Thyroid gland (tissue), 4 donors: ENCODE measurements around the gene LDB3. TPM values are rescaled to one million over a fixed set of nuclear protein-coding genes. Genes with fewer than 3 reads are reported as not detected.

Source experiments
- DNase-seq, 2 donors: peaks; one replicate each; pipeline ENCODE4 v3.0.0-alpha.2; 2019
- H3K27ac ChIP-seq, 3 donors: fragments of 200-600 bp; sonication (generic); 1 replicate in 2 of 3; 2 replicates in 1 of 3; pipeline ENCODE4 v1.5.1; 2016 to 2019; ENCODE audit warnings: mild to moderate bottlenecking in 1 of 3, moderate library complexity in 1 of 3
- H3K27me3 ChIP-seq: fragments of 200-600 bp; sonication (generic); one replicate; pipeline ENCODE4 v1.5.1; 2019
- H3K36me3 ChIP-seq, 2 donors: fragments of 200-600 bp; sonication (generic); one replicate each; pipeline ENCODE4 v1.5.1; 2016 to 2019
- H3K4me1 ChIP-seq, 2 donors: fragments of 200-600 bp; sonication (generic); one replicate each; pipeline ENCODE4 v1.5.1; 2017 to 2019
- H3K4me3 ChIP-seq, 3 donors: fragments of 200-600 bp; sonication (generic); replicated peaks in 1 of 3; 1 replicate in 2 of 3; 2 replicates in 1 of 3; pipeline ENCODE4 v1.5.1; 2016; ENCODE audit warnings: mild to moderate bottlenecking in 1 of 3
- H3K9me3 ChIP-seq: fragments of 200-600 bp; sonication (generic); one replicate; pipeline ENCODE4 v1.5.1; 2017
- POLR2A ChIP-seq, 2 donors: fragments of 450-650 bp; IDR thresholded peaks; one replicate each; pipeline ENCODE4 v1.6.1; 2017; ENCODE audit warnings: antibody characterized with exemption in 2 of 2, mild to moderate bottlenecking in 2 of 2, moderate library complexity in 1 of 2
- WGBS, 2 donors: methylation state at CpG; one replicate each; pipeline ENCODE4 v1.1.5; 2017; 5-methylcytosine and 5-hydroxymethylcytosine counted together
- intact Hi-C: fragments of 100-400 bp; cut with DNase I; formaldehyde crosslinking; loops from one replicate; pipeline ENCODE4 v1.15.1; 2023
- total RNA-seq, 4 donors: library from RNA; depleted of rRNA; stranded (reverse); fragments of >200 nt; gene quantifications; one replicate each; pipeline ENCODE4 v1.2.3, GENCODE V29; 2016
- TF ChIP-seq, protein P1 (sequence below), 6 experiments: fragments of 200-600 bp in 3 of 6; fragments of 450-650 bp in 3 of 6; sonication (generic) in 3 of 6; IDR thresholded peaks; one replicate each; pipeline ENCODE4 v1.5.1; 2016 to 2019; ENCODE audit warnings: antibody characterized with exemption in 6 of 6, mild to moderate bottlenecking in 2 of 6, inconsistent platforms in 1 of 6, moderate library complexity in 1 of 6

The LDB3 gene
- total RNA-seq, 4 donors from 2014 or later: 1.5 to 5.5 (median 1.9) TPM

DNA sequence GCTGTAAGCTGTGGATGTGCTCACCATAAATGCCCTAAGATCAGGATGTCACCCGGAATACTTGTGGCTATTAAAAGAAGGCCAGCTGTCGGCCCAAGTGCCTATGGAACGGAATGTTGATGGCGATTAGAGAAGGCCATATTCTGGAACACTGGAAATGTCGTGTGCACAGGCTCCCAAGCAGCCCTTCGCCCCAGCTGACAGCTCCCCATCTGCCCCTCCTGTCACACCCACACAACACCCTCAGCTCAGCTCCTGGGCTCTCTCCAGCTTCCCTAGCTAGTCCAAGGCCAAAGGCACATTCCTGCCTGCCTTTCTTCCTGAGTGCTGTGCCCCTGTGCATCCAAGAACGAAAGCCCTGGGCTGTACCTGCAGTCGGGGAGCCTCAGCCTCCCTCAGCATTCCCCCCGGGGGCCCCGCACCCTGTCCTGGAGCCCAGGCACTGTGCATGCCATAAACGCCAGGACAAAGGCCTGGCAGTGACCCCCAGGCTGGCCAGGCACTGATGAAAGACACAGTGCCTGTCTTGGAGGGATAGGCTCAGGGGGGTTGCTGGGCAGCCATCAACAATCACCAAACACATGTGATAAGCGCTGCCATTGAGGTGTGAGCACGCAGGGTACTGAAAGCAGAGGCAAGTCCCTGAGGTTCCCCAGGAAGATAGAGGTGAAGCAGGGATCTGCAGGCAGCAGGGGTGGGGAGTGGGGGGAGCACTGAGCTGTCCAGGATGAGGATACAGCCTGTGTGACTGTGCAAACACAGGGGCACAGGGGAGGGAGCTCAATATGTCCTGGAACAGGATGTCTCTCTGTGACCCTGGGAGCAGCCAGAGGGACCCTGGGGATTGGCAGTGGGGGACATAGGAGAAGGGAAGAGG, 3.7 kb upstream of the LDB3 start:
- 75 to 85% methylated on average over 11 to 13 of the region's 13 CpGs for WGBS, 2 donors
- intact Hi-C loops: no loop called here
- no peaks in the 10 kb centered on the region for H3K4me1 ChIP-seq
- no peak for TF ChIP-seq POLR2A (IDR thresholded peaks at IDR 0.05)
- TF ChIP-seq, protein P1, sequence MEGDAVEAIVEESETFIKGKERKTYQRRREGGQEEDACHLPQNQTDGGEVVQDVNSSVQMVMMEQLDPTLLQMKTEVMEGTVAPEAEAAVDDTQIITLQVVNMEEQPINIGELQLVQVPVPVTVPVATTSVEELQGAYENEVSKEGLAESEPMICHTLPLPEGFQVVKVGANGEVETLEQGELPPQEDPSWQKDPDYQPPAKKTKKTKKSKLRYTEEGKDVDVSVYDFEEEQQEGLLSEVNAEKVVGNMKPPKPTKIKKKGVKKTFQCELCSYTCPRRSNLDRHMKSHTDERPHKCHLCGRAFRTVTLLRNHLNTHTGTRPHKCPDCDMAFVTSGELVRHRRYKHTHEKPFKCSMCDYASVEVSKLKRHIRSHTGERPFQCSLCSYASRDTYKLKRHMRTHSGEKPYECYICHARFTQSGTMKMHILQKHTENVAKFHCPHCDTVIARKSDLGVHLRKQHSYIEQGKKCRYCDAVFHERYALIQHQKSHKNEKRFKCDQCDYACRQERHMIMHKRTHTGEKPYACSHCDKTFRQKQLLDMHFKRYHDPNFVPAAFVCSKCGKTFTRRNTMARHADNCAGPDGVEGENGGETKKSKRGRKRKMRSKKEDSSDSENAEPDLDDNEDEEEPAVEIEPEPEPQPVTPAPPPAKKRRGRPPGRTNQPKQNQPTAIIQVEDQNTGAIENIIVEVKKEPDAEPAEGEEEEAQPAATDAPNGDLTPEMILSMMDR (IDR thresholded peaks at IDR 0.05): no peak
- no peak overlapping the region for H3K4me3 ChIP-seq
- no peaks in the 10 kb centered on the region for H3K27me3 ChIP-seq
- H3K9me3 ChIP-seq: no peaks in the 10 kb centered on the region
- H3K27ac ChIP-seq: no peak overlapping the region
- no peak for DNase-seq
- H3K36me3 ChIP-seq: no peaks in the 10 kb centered on the region

DNA sequence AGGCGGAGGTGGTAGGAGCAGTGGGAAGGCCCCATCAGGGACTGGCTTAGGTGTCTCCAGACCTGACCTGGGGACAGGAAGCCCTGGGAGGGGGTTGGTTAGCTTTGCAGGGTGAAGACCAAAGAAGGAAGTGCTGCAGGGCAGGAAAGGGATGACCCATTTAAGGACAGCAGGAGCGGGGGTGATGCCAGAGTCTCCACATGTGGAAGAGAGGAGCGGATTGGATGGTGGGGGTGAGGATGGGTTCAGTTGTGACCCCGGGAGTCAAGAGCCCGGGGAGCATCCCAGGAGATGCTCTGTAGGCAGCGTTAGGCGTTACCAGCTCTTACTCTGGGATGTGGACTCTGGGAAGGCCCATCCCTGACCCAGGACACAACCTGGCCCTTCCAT, 3.1 kb upstream of the LDB3 start:
- Histone ChIP-seq H3K27ac (no peak overlapping the region), H3K4me3 (no peak overlapping the region), H3K27me3 (no peaks in the 10 kb centered on the region), H3K9me3 (no peaks in the 10 kb centered on the region), H3K36me3 (no peaks in the 10 kb centered on the region), H3K4me1 (no peaks in the 10 kb centered on the region)
- TF ChIP-seq POLR2A (IDR thresholded peaks at IDR 0.05): no peak
- TF ChIP-seq, protein P1 (IDR thresholded peaks at IDR 0.05): no peak
- DNase-seq: no peak
- intact Hi-C loops: no loop called here
- WGBS, 2 donors: 73 to 82% methylated on average over 7 of the region's 7 CpGs

DNA sequence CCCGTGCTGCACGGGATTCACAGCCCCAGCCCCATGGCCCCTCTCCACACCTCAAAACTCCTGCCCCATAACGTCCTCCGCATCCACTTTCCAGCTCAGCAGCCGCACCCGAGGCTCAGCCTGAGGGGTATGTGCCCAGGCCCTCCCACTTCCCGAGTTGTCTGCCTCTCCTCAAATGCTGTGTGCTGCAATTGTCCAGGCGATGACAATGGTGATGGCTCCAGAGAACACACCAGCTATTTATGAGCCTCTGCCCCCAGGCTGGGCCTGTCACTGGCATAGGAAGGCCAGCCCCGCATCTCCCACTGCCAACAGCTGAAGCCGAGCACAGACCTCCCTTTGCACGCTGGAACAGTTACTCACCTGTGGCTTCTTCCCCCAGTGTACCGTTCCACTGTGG, 2.4 kb upstream of the LDB3 start:
- WGBS, 2 donors: 81 to 90% methylated on average over 7 to 12 of the region's 12 CpGs
- Histone ChIP-seq H3K27me3 (no peaks in the 10 kb centered on the region), H3K4me1 (no peaks in the 10 kb centered on the region), H3K27ac (no peak overlapping the region), H3K4me3 (no peak overlapping the region), H3K36me3 (no peaks in the 10 kb centered on the region), H3K9me3 (no peaks in the 10 kb centered on the region)
- TF ChIP-seq, protein P1 (IDR thresholded peaks at IDR 0.05): no peak
- no peak for TF ChIP-seq POLR2A (IDR thresholded peaks at IDR 0.05)
- intact Hi-C loops: no loop called here
- no peak for DNase-seq

DNA sequence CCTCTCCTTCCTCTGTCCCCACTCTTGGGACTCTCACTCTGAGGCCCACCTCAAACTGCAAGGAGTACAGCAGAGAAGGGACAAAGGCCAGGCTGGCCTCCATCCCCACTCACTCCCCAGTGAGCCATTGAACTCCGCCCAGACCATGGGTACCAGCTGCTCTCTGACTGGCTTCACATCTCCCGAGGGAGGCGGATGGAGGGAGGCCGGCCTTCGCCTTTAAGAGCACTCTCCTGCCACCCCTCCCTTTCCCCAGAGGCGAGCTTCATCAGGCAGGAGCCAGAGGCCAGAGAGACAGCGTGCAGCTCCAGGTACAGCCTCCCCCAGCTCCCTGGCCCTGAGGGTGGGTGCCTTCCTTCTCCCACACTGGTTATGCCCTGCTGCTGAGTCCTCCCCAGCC, 1.8 kb upstream of the LDB3 start:
- Histone ChIP-seq H3K36me3 (no peaks in the 10 kb centered on the region), H3K4me1 (peaks cover 0 to 3% of the 10 kb centered on the region in 2 donors), H3K9me3 (no peaks in the 10 kb centered on the region), H3K4me3 (no peak overlapping the region), H3K27me3 (no peaks in the 10 kb centered on the region), H3K27ac (no peak overlapping the region)
- WGBS, 2 donors: 97% methylated on average over 6 of the region's 7 CpGs; no CpG with 5 or more reads in 1 of the 2 donors
- DNase-seq: no peak
- intact Hi-C loops: no loop called here
- TF ChIP-seq, protein P1 (IDR thresholded peaks at IDR 0.05): no peak
- TF ChIP-seq POLR2A (IDR thresholded peaks at IDR 0.05): no peak

DNA sequence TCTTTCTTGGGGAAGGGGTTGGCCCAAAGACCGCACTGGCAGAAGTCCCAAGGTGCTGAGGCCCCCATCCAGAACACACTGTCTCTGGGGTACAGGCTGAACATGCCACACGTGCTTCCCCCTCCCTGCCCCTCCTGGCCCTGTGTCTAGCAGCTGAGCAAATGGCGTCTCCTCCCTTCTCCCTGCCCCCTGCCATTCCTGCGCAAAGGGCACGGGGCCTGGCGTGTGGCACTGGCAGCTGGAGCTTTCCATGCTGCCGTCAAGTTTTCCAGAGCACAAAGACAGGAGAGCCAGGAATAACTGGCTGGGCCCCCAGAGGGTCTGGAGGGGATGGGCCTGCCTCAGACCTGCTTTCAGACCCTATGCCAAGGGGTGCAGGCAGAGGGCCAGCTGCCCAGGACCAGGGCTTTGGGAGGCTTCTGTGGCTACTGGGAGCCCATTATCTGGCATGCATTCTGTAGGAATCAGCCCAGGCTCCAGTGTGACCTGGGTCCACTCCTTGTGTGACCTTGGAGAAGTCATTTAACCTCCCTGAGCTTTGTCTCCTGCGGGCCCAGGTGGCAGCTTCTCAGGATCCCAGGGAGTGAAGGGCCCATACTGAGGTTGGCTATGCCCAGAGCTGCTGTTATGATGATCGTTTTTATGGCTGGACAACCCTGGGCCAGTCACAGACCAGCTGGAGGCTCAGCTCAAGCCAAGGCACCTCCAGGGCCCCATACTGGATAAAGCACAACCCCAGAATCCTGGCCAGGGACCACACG, 710 bp upstream of the LDB3 start:
- no peak overlapping the region for H3K4me3 ChIP-seq
- H3K27ac ChIP-seq: no peak overlapping the region
- TF ChIP-seq, protein P1 (IDR thresholded peaks at IDR 0.05): no peak
- TF ChIP-seq POLR2A (IDR thresholded peaks at IDR 0.05): no peak
- WGBS, 2 donors: 78 to 95% methylated on average over 8 of the region's 10 CpGs
- intact Hi-C loops: no loop called here
- H3K4me1 ChIP-seq: peaks cover 6 to 14% of the 10 kb centered on the region in 2 donors
- no peaks in the 10 kb centered on the region for H3K9me3 ChIP-seq
- no peak for DNase-seq
- no peaks in the 10 kb centered on the region for H3K27me3 ChIP-seq
- H3K36me3 ChIP-seq: no peaks in the 10 kb centered on the region
